K562 (cell line): ENCODE measurements around the gene LYPD5. TPM values are rescaled to one million over a fixed set of nuclear protein-coding genes. Genes with fewer than 3 reads are reported as not detected.
A peak's percentile ranks its signal among the peaks of the same experiment; 100 is the strongest.

ENCODE experiments used
- CREM ChIP-seq: IDR thresholded peaks from 2 replicates; pipeline ENCODE4 v1.6.1; 2014; ENCODE audit warnings: antibody characterized with exemption, low read depth
- DPF2 ChIP-seq: fragments of 450-650 bp; IDR thresholded peaks from 2 replicates; pipeline ENCODE4 v1.6.1; 2016
- FOSL1 ChIP-seq: fragments of 200-800 bp; sonication (Bioruptor generic); conservative IDR thresholded peaks from 2 replicates; pipeline ENCODE4 v1.6.1; 2016; ENCODE audit warnings: missing genetic modification characterization, missing compliant biosample characterization
- FOXK1 ChIP-seq: sonication (generic); formaldehyde crosslinking; IDR thresholded peaks from 2 replicates; pipeline ENCODE4 v1.8.0; 2022; ENCODE audit warnings: missing genetic modification reagents, mild to moderate bottlenecking, borderline replicate concordance
- FOXK2 ChIP-seq, 2 experiments: fragments of 450-650 bp; IDR thresholded peaks in 1 of 2; conservative IDR thresholded peaks in 1 of 2; 2 replicates each; pipeline ENCODE4 v1.6.1; 2016; ENCODE audit warnings: low read depth in 2 of 2, mild to moderate bottlenecking in 1 of 2
- FOXM1 ChIP-seq, 2 experiments: fragments of 450-650 bp in 1 of 2; sonication (generic) in 1 of 2; formaldehyde crosslinking in 1 of 2; IDR thresholded peaks; 2 replicates each; pipeline versions ENCODE4 v1.6.1 to v1.9.0; 2017 to 2022; ENCODE audit warnings: low read depth in 2 of 2, mild to moderate bottlenecking in 2 of 2, missing genetic modification reagents in 1 of 2, moderate library complexity in 1 of 2
- FOXO4 ChIP-seq: fragments of 450-650 bp; formaldehyde crosslinking; IDR thresholded peaks from 2 replicates; pipeline ENCODE4 v1.4.0; 2020; ENCODE audit warnings: mild to moderate bottlenecking, moderate library complexity
- GTF2F1 ChIP-seq: IDR thresholded peaks from 2 replicates; pipeline ENCODE4 v1.6.1; 2011; ENCODE audit warnings: low read depth, low read length, improper control_type of control experiment
- HDAC8 ChIP-seq: fragments of 450-650 bp; IDR thresholded peaks from 2 replicates; pipeline ENCODE4 v1.6.1; 2016; ENCODE audit warnings: mild to moderate bottlenecking, missing genetic modification characterization, moderate library complexity, missing compliant biosample characterization
- MTA1 ChIP-seq: fragments of 450-650 bp; IDR thresholded peaks from 2 replicates; pipeline ENCODE4 v1.6.1; 2017; ENCODE audit warnings: borderline replicate concordance
- RBM17 ChIP-seq: fragments of 200-400 bp; formaldehyde crosslinking; IDR thresholded peaks from 2 replicates; pipeline ENCODE4 v1.6.1; 2017; ENCODE audit warnings: low read depth, mild to moderate bottlenecking, low read length, borderline replicate concordance
- SMARCA4 ChIP-seq: fragments of 450-650 bp; IDR thresholded peaks from 2 replicates; pipeline ENCODE4 v1.6.1; 2016
- SMARCC2 ChIP-seq: fragments of 450-650 bp; IDR thresholded peaks from 2 replicates; pipeline ENCODE4 v1.6.1; 2017; ENCODE audit warnings: antibody characterized with exemption, moderate library complexity, mild to moderate bottlenecking, low read depth
- SNAPC5 ChIP-seq: fragments of 250-450 bp; sonication (Bioruptor Pico); IDR thresholded peaks from 2 replicates; pipeline ENCODE4 v1.8.0; 2021; ENCODE audit warnings: moderate library complexity, mild to moderate bottlenecking, inconsistent platforms
- SREBF2 ChIP-seq: sonication (generic); formaldehyde crosslinking; IDR thresholded peaks from 2 replicates; pipeline ENCODE4 v1.4.0; 2020; ENCODE audit warnings: mild to moderate bottlenecking, missing genetic modification reagents
- SRSF1 ChIP-seq: fragments of 200-400 bp; formaldehyde crosslinking; IDR thresholded peaks from 2 replicates; pipeline ENCODE4 v1.6.1; 2017; ENCODE audit warnings: mild to moderate bottlenecking, low read depth, low read length, moderate library complexity
- TAF9B ChIP-seq: fragments of 450-650 bp; IDR thresholded peaks from 2 replicates; pipeline ENCODE4 v1.6.1; 2018; ENCODE audit warnings: mild to moderate bottlenecking; ENCODE audit not compliant: partially characterized antibody
- ZBTB7A ChIP-seq: IDR thresholded peaks from 2 replicates; pipeline ENCODE4 v1.6.1; 2011; ENCODE audit warnings: low read depth, mild to moderate bottlenecking, low read length, moderate library complexity, borderline replicate concordance; ENCODE audit not compliant: control insufficient read depth
- ZNF165 ChIP-seq: fragments of 250-450 bp; sonication (Bioruptor Pico); IDR thresholded peaks from 2 replicates; pipeline ENCODE4 v1.4.0; 2020; ENCODE audit warnings: borderline replicate concordance
- ZNF239 ChIP-seq: fragments of 250-450 bp; sonication (Bioruptor Pico); IDR thresholded peaks from 2 replicates; pipeline ENCODE4 v1.4.0; 2020; ENCODE audit warnings: mild to moderate bottlenecking
- ZNF584 ChIP-seq: fragments of 200-800 bp; sonication (Bioruptor generic); IDR thresholded peaks from 2 replicates; pipeline ENCODE4 v1.6.1; 2016; ENCODE audit warnings: low read depth, mild to moderate bottlenecking, missing genetic modification characterization, missing compliant biosample characterization
- polyA plus RNA-seq, 8 experiments: library from polyadenylated mRNA; depleted of rRNA in 4 of 8; stranded (reverse) in 5 of 8; unstranded in 3 of 8; fragments of >200 nt; fragmentation: Nextera tagmentation in 2 of 8; fragmentation: Illumina TruSeq in 1 of 8; extraction: Ambion mirVana in 2 of 8; extraction: Trizol in 1 of 8; gene quantifications; 2 replicates each; pipeline versions ENCODE4 v1.2.1 to v1.2.3, GENCODE V29; 2011 to 2014; ENCODE audit warnings: inconsistent platforms in 1 of 8, missing spikeins in 1 of 8
- total RNA-seq, 7 experiments: library from RNA; depleted of rRNA in 6 of 7; stranded (reverse); fragments of >200 nt in 6 of 7; fragmentation: Illumina TruSeq in 2 of 7; extraction: Trizol in 2 of 7; gene quantifications; 2 replicates each; pipeline versions ENCODE4 v1.2.1 to v1.2.3, GENCODE V29; 2011 to 2021; ENCODE audit warnings: low replicate concordance in 1 of 7
- TF ChIP-seq, protein P1 (sequence below): fragments of 450-650 bp; formaldehyde crosslinking; IDR thresholded peaks from 2 replicates; pipeline ENCODE4 v1.4.0; 2022; ENCODE audit warnings: mild to moderate bottlenecking, moderate library complexity
- TF ChIP-seq, protein P2 (sequence below): fragments of 450-650 bp; IDR thresholded peaks from 2 replicates; pipeline ENCODE4 v1.6.1; 2014; ENCODE audit warnings: low read depth, mild to moderate bottlenecking, moderate library complexity, borderline replicate concordance

The LYPD5 gene
- total and polyA plus RNA-seq, 9 of the 15 experiments (the other 6 are each of a cell fraction or from before 2014, with no cell fraction given) = 0.03 to 0.22 (median 0.10) TPM; not detected in 3

DNA sequence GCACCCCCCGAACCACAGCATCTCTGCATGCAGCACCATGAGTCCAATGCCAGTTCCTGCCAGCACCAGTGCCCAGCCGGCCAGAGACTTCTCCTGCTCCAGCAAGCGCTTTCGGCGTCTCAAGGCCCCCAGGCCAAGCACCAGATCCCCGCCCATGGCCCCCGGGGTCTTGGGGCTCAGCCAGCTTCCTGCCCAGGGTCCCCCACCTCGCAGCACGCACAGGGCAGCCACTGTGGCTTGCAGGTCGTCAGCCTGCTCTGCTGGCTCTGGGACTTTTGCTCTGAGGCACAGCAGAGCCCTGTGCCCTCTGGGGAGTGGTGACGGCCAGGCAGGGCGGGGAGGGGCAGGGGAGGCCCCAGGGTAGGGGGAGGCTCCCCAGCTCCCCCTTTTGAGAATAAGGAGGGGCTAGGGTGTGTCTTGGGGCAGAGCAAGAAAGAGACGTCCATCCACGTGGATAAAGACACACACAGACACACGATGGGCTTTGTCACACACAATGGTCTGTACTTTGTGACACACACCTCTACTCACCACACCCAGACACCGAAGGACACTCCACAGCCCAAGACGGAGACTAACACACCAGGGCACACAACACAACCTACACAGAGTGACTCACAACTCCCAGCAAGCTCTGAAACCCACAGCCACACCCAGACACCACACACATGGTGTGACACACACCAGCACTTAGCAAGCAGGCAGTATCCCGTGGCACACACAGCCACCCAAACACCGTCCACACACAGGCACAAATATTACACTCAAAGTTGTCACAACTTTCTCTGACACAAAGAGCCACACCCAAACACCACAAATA is 21.3 kb downstream of the LYPD5 start, which contains the start of gene KCNN4 (continued):
- TF ChIP-seq HDAC8 = no peak
- no peak for TF ChIP-seq SREBF2 (CRISPR knock-in tag)
- no peak for TF ChIP-seq RBM17
- no peak for TF ChIP-seq FOXO4 (CRISPR knock-in tag)
- TF ChIP-seq ZNF165 (CRISPR knock-in tag) = no peak
- TF ChIP-seq, protein P1, sequence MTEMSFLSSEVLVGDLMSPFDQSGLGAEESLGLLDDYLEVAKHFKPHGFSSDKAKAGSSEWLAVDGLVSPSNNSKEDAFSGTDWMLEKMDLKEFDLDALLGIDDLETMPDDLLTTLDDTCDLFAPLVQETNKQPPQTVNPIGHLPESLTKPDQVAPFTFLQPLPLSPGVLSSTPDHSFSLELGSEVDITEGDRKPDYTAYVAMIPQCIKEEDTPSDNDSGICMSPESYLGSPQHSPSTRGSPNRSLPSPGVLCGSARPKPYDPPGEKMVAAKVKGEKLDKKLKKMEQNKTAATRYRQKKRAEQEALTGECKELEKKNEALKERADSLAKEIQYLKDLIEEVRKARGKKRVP (CRISPR knock-in tag) = no peak
- TF ChIP-seq FOXM1 (IDR thresholded peaks at IDR 0.05; ENCODE audit: low read depth) = no peak
- TF ChIP-seq FOXM1 (CRISPR knock-in tag; IDR thresholded peaks at IDR 0.05; ENCODE audit: low read depth) = no peak
- TF ChIP-seq SMARCA4 = no peak; the same call in 1 of the 2 replicates
- peak; percentile 51 for TF ChIP-seq DPF2
- TF ChIP-seq SRSF1 = no peak
- no peak for TF ChIP-seq SNAPC5 (CRISPR knock-in tag)
- no peak for TF ChIP-seq TAF9B
- no peak for TF ChIP-seq GTF2F1
- TF ChIP-seq MTA1 = peak; percentile 51; the same call in 1 of the 2 replicates
- TF ChIP-seq CREM = peak; percentile 18; the same call in 1 of the 2 replicates
- TF ChIP-seq FOSL1 (tag) = no peak
- TF ChIP-seq FOXK1 = no peak
- no peak; the same call in 1 of the 2 replicates for TF ChIP-seq ZBTB7A
- TF ChIP-seq, protein P2, sequence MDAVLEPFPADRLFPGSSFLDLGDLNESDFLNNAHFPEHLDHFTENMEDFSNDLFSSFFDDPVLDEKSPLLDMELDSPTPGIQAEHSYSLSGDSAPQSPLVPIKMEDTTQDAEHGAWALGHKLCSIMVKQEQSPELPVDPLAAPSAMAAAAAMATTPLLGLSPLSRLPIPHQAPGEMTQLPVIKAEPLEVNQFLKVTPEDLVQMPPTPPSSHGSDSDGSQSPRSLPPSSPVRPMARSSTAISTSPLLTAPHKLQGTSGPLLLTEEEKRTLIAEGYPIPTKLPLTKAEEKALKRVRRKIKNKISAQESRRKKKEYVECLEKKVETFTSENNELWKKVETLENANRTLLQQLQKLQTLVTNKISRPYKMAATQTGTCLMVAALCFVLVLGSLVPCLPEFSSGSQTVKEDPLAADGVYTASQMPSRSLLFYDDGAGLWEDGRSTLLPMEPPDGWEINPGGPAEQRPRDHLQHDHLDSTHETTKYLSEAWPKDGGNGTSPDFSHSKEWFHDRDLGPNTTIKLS = no peak
- TF ChIP-seq SMARCC2 = no peak
- TF ChIP-seq FOXK2 (conservative IDR thresholded peaks at IDR 0.05 in 1 of 2, IDR thresholded peaks at IDR 0.05 in 1 of 2; ENCODE audit: low read depth in 2 of 2) = peak; percentile 14 to 49; a peak in 1 of 4 replicates
- no peak for TF ChIP-seq ZNF584 (CRISPR knock-in tag)
- no peak for TF ChIP-seq ZNF239
